Measurements from ENCODE around the gene ARHGAP33. TPM values are rescaled to one million over a fixed set of nuclear protein-coding genes. Genes with fewer than 3 reads are reported as not detected.

Gene ARHGAP33
- polyA plus RNA-seq, 1 donor (not counting 4 experiments of a cell fraction or from before 2014, with no cell fraction given) = 0.49 TPM

DNA sequence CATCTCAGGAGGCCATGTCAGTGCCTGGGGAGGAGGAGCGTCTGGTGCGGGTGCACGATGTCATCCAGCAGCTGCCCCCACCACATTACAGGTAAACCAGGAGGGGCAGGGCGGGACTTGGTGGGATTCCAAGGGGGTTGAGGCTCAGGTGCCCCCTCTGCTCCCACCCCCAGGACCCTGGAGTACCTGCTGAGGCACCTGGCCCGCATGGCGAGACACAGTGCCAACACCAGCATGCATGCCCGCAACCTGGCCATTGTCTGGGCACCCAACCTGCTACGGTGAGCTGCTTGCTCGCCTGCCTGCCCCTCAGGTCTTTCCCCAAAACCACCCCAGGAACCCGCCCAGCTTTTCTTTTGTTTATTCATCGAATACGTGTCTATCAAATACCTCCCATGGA lies 7.2 kb downstream of the ARHGAP33 start:
- TF ChIP-seq CTCF (optimal IDR thresholded peaks at IDR 0.05 in 1 of 3, IDR thresholded peaks at IDR 0.05 in 1 of 3, conservative IDR thresholded peaks at IDR 0.05 in 1 of 3; ENCODE audit: extremely low read depth in 1 of 3, insufficient read depth in 2 of 3, low read length in 3 of 3) (no peak), EZH2 (IDR thresholded peaks at IDR 0.05; ENCODE audit: low read length) (no peak)
- Histone ChIP-seq H3K36me3 (ENCODE audit: control insufficient read depth in 2 of 2, extremely low read depth in 1 of 2, insufficient read depth in 2 of 2, low read length in 2 of 2) (no peaks in the 10 kb centered on the region), H3K9me3 (ENCODE audit: control insufficient read depth, low read depth, low read length) (no peaks in the 10 kb centered on the region), H4K20me1 (ENCODE audit: control insufficient read depth, extremely low read depth, insufficient read depth, low read length) (no peaks in the 10 kb centered on the region), H3K4me3 (ENCODE audit: control insufficient read depth in 2 of 3, extremely low read depth in 1 of 3, insufficient read depth in 2 of 3, low read depth in 1 of 3, low read length in 3 of 3) (no peak overlapping the region), H3K9me1 (ENCODE audit: control insufficient read depth, extremely low read depth, insufficient read depth, low read length) (no peaks in the 10 kb centered on the region), H2AFZ (ENCODE audit: control insufficient read depth, low read length) (no peak overlapping the region), H3K4me1 (ENCODE audit: control insufficient read depth, extremely low read depth, insufficient read depth, low read length) (no peaks in the 10 kb centered on the region), H3K79me2 (ENCODE audit: control insufficient read depth, insufficient read depth, low read length) (no peaks in the 10 kb centered on the region), H3K9ac (ENCODE audit: control insufficient read depth, extremely low read depth, insufficient read depth, low read length) (no peak overlapping the region), H3K4me2 (ENCODE audit: control insufficient read depth, extremely low read depth, insufficient read depth, low read depth, low read length) (no peak overlapping the region), H3K27ac (ENCODE audit: control insufficient read depth, insufficient read depth, low read length) (no peak overlapping the region), H3K27me3 (ENCODE audit: control insufficient read depth, extremely low read depth, insufficient read depth, low read length) (no peaks in the 10 kb centered on the region)
- dilution Hi-C loops (cut with MboI; ENCODE audit: extremely low pct_ligation_motif_present, low sequenced_read_pairs) = no loop called here
- DNase-seq (ENCODE audit: low read depth, low spot score) (no peak), FAIRE-seq (no peak)

DNA sequence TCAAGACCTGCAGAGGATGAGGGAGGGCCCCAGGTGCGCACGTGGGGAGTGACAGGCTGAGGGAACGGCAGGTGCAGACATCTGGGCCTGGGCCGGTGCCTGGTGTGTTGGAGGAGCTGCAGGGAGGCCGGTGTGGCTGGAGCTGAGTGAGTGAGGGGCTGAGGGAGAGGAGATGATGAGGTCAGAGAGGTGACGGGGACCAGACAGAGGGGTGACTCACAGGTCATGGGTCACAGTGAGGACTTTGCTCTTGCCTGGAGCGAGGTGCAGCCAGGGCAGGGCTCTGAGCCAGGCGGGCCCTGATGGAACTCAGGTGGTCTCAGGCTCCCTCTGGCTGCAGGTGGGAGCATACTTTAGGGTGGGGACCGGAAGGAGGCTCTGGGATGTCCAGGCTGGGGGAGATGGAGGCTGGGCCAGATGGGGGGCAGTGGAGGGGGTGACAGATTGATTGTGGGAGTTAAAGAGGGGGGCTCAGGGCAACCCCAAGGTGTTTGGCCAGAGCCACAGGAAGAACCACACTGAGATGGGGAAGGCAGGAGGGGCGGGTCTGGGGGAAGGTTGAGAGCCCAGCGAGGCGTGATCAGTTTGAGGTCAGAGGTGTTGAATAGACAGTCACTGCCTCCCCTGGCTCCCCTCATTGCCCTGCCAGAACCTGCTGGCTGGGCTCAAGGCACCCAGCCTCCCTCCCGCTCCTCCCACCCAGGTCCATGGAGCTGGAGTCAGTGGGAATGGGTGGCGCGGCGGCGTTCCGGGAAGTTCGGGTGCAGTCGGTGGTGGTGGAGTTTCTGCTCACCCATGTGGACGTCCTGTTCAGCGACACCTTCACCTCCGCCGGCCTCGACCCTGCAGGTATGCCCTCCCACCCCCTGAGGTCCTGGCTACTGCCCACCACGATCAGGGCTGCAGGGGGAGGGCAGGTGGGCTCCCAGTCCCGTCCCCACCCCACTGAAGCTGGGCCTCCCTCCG lies 8.4 kb downstream of the ARHGAP33 start:
- Histone ChIP-seq H2AFZ (ENCODE audit: control insufficient read depth, low read length) (no peak overlapping the region), H3K36me3 (ENCODE audit: control insufficient read depth in 2 of 2, extremely low read depth in 1 of 2, insufficient read depth in 2 of 2, low read length in 2 of 2) (no peaks in the 10 kb centered on the region), H3K4me1 (ENCODE audit: control insufficient read depth, extremely low read depth, insufficient read depth, low read length) (no peaks in the 10 kb centered on the region), H3K9ac (ENCODE audit: control insufficient read depth, extremely low read depth, insufficient read depth, low read length) (no peak overlapping the region), H3K27me3 (ENCODE audit: control insufficient read depth, extremely low read depth, insufficient read depth, low read length) (no peaks in the 10 kb centered on the region), H3K9me3 (ENCODE audit: control insufficient read depth, low read depth, low read length) (no peaks in the 10 kb centered on the region), H3K4me3 (ENCODE audit: control insufficient read depth in 2 of 3, extremely low read depth in 1 of 3, insufficient read depth in 2 of 3, low read depth in 1 of 3, low read length in 3 of 3) (no peak overlapping the region), H3K4me2 (ENCODE audit: control insufficient read depth, extremely low read depth, insufficient read depth, low read depth, low read length) (no peak overlapping the region), H4K20me1 (ENCODE audit: control insufficient read depth, extremely low read depth, insufficient read depth, low read length) (peaks cover 2% of the 10 kb centered on the region), H3K9me1 (ENCODE audit: control insufficient read depth, extremely low read depth, insufficient read depth, low read length) (no peaks in the 10 kb centered on the region), H3K79me2 (ENCODE audit: control insufficient read depth, insufficient read depth, low read length) (no peaks in the 10 kb centered on the region), H3K27ac (ENCODE audit: control insufficient read depth, insufficient read depth, low read length) (no peak overlapping the region)
- no peak for DNase-seq (ENCODE audit: low read depth, low spot score)
- TF ChIP-seq EZH2 (IDR thresholded peaks at IDR 0.05; ENCODE audit: low read length) (no peak), CTCF (optimal IDR thresholded peaks at IDR 0.05 in 1 of 3, IDR thresholded peaks at IDR 0.05 in 1 of 3, conservative IDR thresholded peaks at IDR 0.05 in 1 of 3; ENCODE audit: extremely low read depth in 1 of 3, insufficient read depth in 2 of 3, low read length in 3 of 3) (no peak)
- dilution Hi-C loops (cut with MboI; ENCODE audit: extremely low pct_ligation_motif_present, low sequenced_read_pairs) = no loop called here
- FAIRE-seq = no peak
